Endothelial cell of umbilical vein (primary cell): Measurements from ENCODE around the gene NALCN.

Experiments used
- CTCF ChIP-seq, 2 donors: IDR thresholded peaks; 1 replicate in 1 of 2; 2 replicates in 1 of 2; pipeline ENCODE4 v1.5.1; 2011; ENCODE audit warnings: low read length in 2 of 2, mild to moderate bottlenecking in 2 of 2, moderate library complexity in 2 of 2, control low read depth in 1 of 2, inconsistent platforms in 1 of 2, low read depth in 1 of 2; ENCODE audit not compliant: insufficient read depth in 1 of 2; ENCODE audit errors: extremely low read depth in 1 of 2
- FOS ChIP-seq: IDR thresholded peaks from 2 replicates; pipeline ENCODE4 v1.6.1; 2011; ENCODE audit warnings: mild to moderate bottlenecking, low read length, moderate library complexity, borderline replicate concordance; ENCODE audit not compliant: insufficient read depth
- GATA2 ChIP-seq: IDR thresholded peaks from 2 replicates; pipeline ENCODE4 v1.7.0; 2011; ENCODE audit warnings: low read depth, mild to moderate bottlenecking, moderate library complexity, mixed read lengths, low read length; ENCODE audit not compliant: insufficient read length, insufficient read depth
- POLR2A ChIP-seq: IDR thresholded peaks from 2 replicates; pipeline ENCODE4 v1.6.1; 2012; ENCODE audit warnings: low read depth, mild to moderate bottlenecking, control low read depth, low read length
- POLR2AphosphoS5 ChIP-seq: IDR thresholded peaks from 2 replicates; pipeline ENCODE4 v1.6.1; 2012; ENCODE audit warnings: low read depth, mild to moderate bottlenecking, control low read depth, low read length, moderate library complexity; ENCODE audit not compliant: insufficient read depth

- no peak for TF ChIP-seq POLR2A
- no peak for TF ChIP-seq CTCF (IDR thresholded peaks at IDR 0.05; ENCODE audit: extremely low read depth in 1 of 2, insufficient read depth in 1 of 2, low read depth in 1 of 2, low read length in 2 of 2)
- no peak for TF ChIP-seq FOS
- TF ChIP-seq POLR2AphosphoS5, result no peak
- TF ChIP-seq GATA2, result no peak
These were observed 13.4 kb upstream of the NALCN start for GRCh38 chr13:101429733-101430132.
